HL-60/S4 (cell line): ENCODE measurements around the gene PSMG4.

Experiments used
- in situ Hi-C: fragments of 300-500 bp; cut with MboI; formaldehyde crosslinking; loops from 2 replicates; pipeline ENCODE4 v1.14.3; 2022; ENCODE audit warnings: low sequenced_read_pairs

PSMG4 gene

GRCh38 chr6:3250231-3250675 is 8.5 kb upstream of the PSMG4 start:
- in situ Hi-C loops, result loop anchor here (10.0 to 25.0 kb wide), 2 partner anchors 125 to 263 kb away; partner anchors contain the start of gene NQO2

- in situ Hi-C loops, result loop anchor here (10.0 to 25.0 kb wide), 2 partner anchors 127 to 264 kb away; partner anchors contain the start of gene NQO2
Measured at GRCh38 chr6:3251462-3252314, 7.1 kb upstream of the PSMG4 start.

GRCh38 chr6:3252369-3252768 is 6.4 kb upstream of the PSMG4 start:
- in situ Hi-C loops, result loop anchor here (10.0 to 25.0 kb wide), 2 partner anchors 128 to 265 kb away; partner anchors contain the start of gene NQO2

GRCh38 chr6:3252861-3253596 is 5.7 kb upstream of the PSMG4 start:
- in situ Hi-C loops, result loop anchor here (10.0 to 25.0 kb wide), 2 partner anchors 128 to 266 kb away; partner anchors contain the start of gene NQO2

GRCh38 chr6:3253597-3253961 is 5.2 kb upstream of the PSMG4 start:
- in situ Hi-C loops, result loop anchor here (10.0 to 25.0 kb wide), 2 partner anchors 129 to 266 kb away; partner anchors contain the start of gene NQO2

- in situ Hi-C loops, result loop anchor here (10.0 to 25.0 kb wide), 2 partner anchors 133 to 271 kb away; partner anchors contain the start of gene NQO2
Measured at GRCh38 chr6:3258201-3258600, 546 bp upstream of the PSMG4 start.

- in situ Hi-C loops, result loop anchor here (10.0 to 25.0 kb wide), 2 partner anchors 135 to 272 kb away; partner anchors contain the start of gene NQO2
Measured at GRCh38 chr6:3259491-3259958, 778 bp downstream of the PSMG4 start.

- in situ Hi-C loops, result loop anchor here (25.0 kb wide), 1 partner anchor 273 kb away; the partner anchor contains the start of gene NQO2
Measured at GRCh38 chr6:3260296-3260695, 1.5 kb downstream of the PSMG4 start.

- in situ Hi-C loops, result loop anchor here (25.0 kb wide), 1 partner anchor 274 kb away; the partner anchor contains the start of gene NQO2
Measured at GRCh38 chr6:3260772-3261517, 2.2 kb downstream of the PSMG4 start.

GRCh38 chr6:3261518-3261820 is 2.7 kb downstream of the PSMG4 start:
- in situ Hi-C loops, result loop anchor here (25.0 kb wide), 1 partner anchor 274 kb away; the partner anchor contains the start of gene NQO2

- in situ Hi-C loops, result loop anchor here (25.0 kb wide), 1 partner anchor 275 kb away; the partner anchor contains the start of gene NQO2
Measured at GRCh38 chr6:3261921-3262320, 3.2 kb downstream of the PSMG4 start.

GRCh38 chr6:3263096-3263495 is 4.3 kb downstream of the PSMG4 start:
- in situ Hi-C loops, result loop anchor here (25.0 kb wide), 1 partner anchor 276 kb away; the partner anchor contains the start of gene NQO2

GRCh38 chr6:3264356-3264755 is 5.6 kb downstream of the PSMG4 start:
- in situ Hi-C loops, result loop anchor here (25.0 kb wide), 1 partner anchor 277 kb away; the partner anchor contains the start of gene NQO2

- in situ Hi-C loops, result loop anchor here (25.0 kb wide), 1 partner anchor 278 kb away; the partner anchor contains the start of gene NQO2
Measured at GRCh38 chr6:3265671-3266070, 6.9 kb downstream of the PSMG4 start.

- in situ Hi-C loops, result loop anchor here (25.0 kb wide), 1 partner anchor 279 kb away; the partner anchor contains the start of gene NQO2
Measured at GRCh38 chr6:3266170-3266569, 7.4 kb downstream of the PSMG4 start.

- in situ Hi-C loops, result loop anchor here (25.0 kb wide), 1 partner anchor 280 kb away; the partner anchor contains the start of gene NQO2
Measured at GRCh38 chr6:3267162-3267561, 8.4 kb downstream of the PSMG4 start.

- in situ Hi-C loops, result loop anchor here (25.0 kb wide), 1 partner anchor 281 kb away; the partner anchor contains the start of gene NQO2
Measured at GRCh38 chr6:3268680-3269079, 9.9 kb downstream of the PSMG4 start.

GRCh38 chr6:3269281-3269975 is 10.7 kb downstream of the PSMG4 start:
- in situ Hi-C loops, result loop anchor here (25.0 kb wide), 1 partner anchor 282 kb away; the partner anchor contains the start of gene NQO2

- in situ Hi-C loops, result loop anchor here (10.0 to 25.0 kb wide), 2 partner anchors 283 to 465 kb away; partner anchors contain the start of gene NQO2
Measured at GRCh38 chr6:3270258-3270657, 11.5 kb downstream of the PSMG4 start.
